Measurements from ENCODE around the gene FBL.

GRCh38 chr19:39795001-39795400, 51.2 kb downstream of the FBL start:
- TF ChIP-seq CTCF (IDR thresholded peaks at IDR 0.05; ENCODE audit: insufficient read depth, low read depth, low read length) (no peak), EZH2 (IDR thresholded peaks at IDR 0.05; ENCODE audit: insufficient read depth, low read length) (no peak)

Measured in astrocyte (in vitro differentiated cells and primary cell).